Stimulated activated CD8-positive, alpha-beta memory T cell treated with anti-CD3 and anti-CD28 coated beads, Interleukin-4, amount 100 ng/mL, for 1 hour (primary cell): Measurements from ENCODE around the gene ITGB1BP2.
A peak's percentile ranks its signal among the peaks of the same experiment; 100 is the strongest.
"Not testable (repeated sequence)": the region's sequence is repeated elsewhere in the genome, so short reads cannot be mapped to it uniquely, and the experiment has no call there.

Source experiments
- DNase-seq, 2 donors: peaks; one replicate each; pipeline ENCODE4 v3.0.0-alpha.2; 2020; ENCODE audit warnings: low read depth in 2 of 2, low spot score in 1 of 2

The ITGB1BP2 gene

DNA sequence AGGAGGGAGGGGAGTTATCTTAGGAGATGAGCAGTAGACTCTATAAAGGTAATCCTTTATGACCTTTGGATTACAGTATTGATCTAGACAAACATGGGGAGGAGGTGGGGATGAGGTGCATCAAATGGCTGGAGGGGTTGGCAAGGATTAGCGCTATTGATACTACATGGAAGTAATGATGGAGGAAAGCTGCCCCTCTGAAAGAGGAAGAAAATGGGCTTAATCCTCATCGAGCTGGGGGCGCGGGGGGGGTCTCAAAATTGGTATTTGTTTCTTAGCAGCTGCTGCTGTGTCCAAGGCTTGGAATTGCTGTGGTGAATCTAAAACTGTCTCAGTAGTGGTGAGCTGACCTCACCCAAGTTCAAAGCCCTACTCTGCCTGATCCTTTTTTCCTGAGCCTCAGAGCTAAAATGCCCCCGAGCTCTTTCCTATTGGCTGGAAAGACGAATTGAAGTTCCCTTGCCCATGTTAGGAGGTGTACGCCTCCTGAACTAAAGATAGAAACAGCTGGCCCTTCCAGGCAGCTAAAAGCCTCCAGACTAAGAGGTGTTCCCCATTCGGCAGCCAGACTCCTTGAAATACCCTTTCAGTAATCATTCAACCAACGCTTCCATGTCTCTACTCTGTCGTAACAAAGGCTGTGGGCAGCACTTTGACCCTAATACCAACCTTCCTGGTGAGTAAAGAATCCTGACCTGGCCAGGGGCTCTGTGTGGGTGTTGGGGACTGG is at the start of gene ITGB1BP2:
Gene ITGB1BP2 (plus strand): TSS at position 556 of the 730 bp plus-strand sequence. CDS start 57 bp downstream, at position 613.
- DNase-seq: no peak

DNA sequence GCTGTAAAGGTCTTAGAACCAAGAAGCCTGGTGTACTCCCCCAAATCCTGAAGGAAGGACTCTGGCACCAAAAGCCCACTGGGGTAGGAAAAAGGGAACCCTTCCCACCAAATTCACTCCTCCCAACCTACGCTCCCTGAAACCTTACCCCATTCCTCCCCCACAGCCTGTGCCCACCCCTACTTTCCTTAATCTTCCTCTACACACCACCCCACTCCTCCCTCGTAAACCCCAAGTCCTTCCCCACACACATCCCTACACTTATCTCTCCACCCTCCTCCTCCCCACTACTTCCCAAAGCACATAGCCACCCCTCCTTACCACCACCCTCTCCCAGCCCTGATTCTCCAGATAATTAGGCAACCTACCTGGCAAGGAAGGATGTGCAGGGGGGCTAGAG is 49.3 kb upstream of the ITGB1BP2 start:
- DNase-seq: no peak

DNA sequence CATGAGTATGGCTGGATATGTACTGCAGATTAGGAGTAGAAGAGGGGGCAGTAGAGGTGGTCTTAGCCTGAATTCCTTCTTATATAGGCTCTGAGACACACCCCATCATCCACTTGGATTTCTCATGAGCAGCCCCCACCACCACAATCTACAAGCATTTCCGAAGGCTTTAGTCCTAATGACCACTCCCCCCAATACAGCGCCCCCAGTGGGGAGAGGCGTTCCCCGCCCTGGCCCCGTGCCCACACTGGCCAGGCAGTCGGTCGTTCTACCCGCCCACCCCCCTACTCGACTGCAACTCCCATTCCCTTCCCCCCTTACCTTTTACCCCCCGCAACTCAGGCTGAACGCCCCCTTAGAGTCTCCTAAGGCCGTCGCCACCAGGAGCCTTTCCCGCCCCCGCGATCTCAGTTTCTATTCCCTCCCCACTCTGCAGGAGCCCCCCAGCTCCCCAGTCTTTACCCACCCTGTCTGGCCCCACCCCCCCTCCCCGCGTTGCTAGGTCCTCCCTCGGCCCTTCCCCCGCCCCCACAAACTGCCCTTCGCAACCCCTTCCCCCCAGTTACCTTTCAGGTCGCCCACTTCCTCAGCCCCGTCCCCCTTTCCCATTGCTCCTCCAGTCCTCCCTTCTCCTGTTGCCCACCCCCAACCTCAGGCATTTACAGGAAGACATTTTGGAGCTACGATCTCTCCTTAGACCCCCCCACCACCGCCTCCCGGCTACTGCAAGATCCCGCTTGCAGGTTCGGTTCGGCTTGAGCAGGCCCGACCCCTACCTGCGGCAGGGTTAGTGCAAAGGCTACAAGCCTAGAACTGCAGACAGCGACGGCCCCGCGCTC is 48.1 kb upstream of the ITGB1BP2 start:
- DNase-seq: no peak

DNA sequence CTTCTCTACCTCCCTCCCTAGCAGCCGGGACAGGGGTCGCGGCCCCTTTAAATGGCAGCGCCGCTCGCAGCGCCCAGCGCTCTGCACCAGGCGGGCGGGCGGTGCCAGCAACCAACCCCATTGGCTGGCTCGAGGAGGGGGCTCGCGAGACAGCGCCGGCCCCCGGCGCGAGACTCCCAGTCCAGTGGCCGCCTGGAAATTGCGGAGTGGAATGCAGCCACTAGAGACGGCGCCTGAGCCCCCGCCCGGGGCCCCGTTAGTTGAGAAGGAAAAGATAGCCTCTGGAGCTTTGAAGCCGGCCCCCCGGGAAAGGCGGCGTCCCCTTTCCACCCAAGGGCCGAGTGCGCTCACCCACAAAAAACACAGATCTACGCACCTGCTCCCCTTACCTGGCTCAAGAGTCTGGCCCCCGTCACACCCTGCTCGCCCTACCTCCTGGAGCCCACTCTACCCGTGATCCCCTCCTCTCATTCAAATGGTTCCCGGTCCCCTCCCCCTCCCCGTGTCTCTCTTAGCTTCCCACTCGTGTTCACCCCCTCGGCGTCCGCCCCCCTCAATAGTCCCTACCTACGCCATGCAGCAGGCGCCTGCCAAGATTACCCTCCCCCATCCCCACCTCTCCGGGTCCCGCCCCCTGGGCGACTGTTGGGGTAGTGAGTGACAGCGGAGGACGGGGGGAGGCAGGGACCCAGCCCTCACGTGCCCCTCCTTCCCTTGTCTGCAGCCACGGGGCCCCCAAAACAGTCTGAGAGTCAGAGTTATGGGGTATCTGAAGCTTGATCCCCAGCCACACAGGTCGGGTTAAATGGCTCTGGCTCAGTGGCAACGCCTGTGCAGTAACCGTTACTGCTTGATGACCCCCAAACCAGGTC is 47.2 kb upstream of the ITGB1BP2 start, which contains the start of gene ZMYM3:
Gene ZMYM3 (minus strand): TSS at position 49 of the 872 bp plus-strand sequence. CDS start 885 bp downstream, outside the sequence.
- peak; percentile 52 to 53 for DNase-seq

DNA sequence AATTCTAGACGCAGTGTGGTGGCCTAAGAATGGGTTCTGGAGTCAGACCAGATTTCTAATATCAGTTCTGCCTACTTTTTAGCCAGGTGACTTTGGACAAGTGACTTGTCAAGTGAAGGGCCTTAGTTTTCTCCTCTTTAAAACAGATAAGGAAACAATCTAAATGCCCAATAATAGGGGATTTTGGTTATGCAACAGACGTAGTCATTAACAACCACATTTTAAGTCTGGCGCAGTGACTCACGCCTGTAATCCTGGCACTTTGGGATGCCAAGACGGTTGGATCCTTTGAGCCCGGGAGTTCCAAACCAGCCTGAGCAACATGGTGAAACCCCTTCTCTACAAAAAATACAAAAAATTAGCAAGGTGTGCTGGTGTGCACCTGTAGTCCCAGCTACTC is 45.5 kb upstream of the ITGB1BP2 start:
- DNase-seq: no peak

DNA sequence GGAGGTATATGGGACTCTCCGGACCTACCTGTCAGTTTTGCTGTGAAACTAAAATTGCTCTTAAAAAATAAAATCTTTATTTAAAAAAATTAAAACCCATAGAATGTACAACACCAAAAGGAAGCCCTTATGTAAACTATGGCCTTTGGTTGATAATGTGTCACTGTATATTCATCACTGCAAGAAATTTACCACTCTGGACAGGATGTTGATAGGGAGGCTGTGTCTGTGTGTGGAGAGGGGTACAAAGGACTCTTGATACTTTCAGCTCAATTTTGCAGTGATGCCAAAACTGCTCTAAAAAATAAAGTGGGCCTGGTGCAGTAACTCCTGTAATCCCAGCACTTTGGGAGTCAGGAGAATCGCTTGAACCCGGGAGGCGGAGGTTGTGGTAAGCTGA is 44.7 kb upstream of the ITGB1BP2 start:
- no peak for DNase-seq

DNA sequence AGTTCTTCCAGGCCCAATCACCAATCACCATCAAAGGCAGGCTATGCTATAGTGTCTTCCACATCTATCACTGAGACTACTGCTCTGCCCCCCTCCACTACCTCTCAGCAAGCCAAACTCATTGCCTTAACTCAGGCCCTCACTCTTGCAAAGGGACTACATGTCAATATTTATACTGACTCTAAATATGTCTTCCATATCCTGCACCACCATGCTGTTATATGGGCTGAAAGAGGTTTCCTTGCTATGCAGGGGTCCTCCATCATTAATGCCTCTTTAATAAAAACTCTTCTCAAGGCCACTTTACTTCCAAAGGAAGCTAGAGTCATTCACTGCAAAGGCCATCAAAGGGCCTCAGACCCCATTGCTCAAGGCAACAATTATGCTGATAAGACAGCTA is 32.9 kb upstream of the ITGB1BP2 start:
- DNase-seq: not testable (repeated sequence)

DNA sequence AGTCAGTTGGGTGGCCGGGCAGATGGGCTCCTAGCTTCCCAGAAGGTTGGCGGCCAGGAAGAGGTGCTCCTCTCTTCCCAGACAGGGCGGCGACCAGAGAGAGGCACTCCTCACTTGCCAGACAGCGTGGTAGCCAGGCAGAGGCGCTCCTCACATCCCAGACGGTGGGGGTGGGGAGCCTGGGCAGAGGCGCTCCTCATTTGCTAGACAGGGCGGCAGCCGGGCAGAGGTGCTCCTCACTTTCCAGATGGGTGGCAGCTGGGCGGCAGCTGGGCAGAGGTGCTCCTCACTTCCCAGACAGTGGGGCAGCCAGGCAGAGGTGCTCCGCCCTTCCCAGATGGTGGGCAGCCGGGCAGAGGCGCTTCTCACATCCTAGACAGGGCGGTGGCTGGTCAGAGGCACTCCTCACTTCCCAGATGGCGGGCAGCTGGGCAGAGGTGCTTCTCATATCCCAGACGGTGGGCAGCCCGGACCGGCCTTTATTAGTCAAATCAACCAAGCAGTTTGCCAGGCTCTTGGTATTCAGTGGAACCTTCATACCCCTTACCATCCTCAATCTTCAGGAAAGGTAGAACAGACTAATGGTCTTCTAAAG is 31.7 kb upstream of the ITGB1BP2 start:
- no peak for DNase-seq

DNA sequence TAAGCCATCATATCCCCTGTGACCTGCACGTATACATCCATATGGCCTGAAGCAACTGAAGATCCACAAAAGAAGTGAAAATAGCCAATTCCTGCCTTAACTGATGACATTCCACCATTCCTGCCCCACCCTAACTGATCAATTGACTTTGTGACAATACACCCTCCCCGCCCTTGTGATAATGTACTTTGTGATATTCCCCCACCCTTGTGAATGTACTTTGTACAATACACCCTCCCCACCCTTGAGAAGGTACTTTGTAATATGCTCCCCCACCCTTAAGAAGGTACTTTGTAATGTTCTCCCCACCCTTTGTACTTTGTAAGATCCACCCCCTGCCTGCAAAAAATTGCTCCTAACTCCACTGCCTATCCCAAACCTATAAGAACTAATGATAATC is 29.2 kb upstream of the ITGB1BP2 start:
- not testable (repeated sequence) for DNase-seq

DNA sequence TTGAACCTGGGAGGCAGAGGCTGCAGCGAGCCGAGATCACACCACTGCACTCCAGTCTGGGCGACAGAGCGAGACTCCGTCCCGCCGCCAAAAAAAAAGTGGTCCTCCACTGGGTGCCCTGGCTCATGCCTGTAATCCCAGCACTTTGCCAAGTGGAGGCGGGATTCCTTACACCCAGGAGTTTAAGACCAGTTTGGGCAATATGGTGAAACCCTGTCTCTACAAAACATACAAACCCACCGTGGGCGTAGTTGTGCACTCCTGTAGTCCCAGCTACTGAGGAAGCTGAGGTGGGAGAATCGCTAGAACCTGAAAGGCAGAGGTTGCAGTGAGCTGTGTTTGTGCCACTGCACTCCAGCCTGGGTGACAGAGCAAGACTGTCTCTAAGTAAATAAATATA is 20.2 kb upstream of the ITGB1BP2 start:
- DNase-seq: not testable (repeated sequence)

DNA sequence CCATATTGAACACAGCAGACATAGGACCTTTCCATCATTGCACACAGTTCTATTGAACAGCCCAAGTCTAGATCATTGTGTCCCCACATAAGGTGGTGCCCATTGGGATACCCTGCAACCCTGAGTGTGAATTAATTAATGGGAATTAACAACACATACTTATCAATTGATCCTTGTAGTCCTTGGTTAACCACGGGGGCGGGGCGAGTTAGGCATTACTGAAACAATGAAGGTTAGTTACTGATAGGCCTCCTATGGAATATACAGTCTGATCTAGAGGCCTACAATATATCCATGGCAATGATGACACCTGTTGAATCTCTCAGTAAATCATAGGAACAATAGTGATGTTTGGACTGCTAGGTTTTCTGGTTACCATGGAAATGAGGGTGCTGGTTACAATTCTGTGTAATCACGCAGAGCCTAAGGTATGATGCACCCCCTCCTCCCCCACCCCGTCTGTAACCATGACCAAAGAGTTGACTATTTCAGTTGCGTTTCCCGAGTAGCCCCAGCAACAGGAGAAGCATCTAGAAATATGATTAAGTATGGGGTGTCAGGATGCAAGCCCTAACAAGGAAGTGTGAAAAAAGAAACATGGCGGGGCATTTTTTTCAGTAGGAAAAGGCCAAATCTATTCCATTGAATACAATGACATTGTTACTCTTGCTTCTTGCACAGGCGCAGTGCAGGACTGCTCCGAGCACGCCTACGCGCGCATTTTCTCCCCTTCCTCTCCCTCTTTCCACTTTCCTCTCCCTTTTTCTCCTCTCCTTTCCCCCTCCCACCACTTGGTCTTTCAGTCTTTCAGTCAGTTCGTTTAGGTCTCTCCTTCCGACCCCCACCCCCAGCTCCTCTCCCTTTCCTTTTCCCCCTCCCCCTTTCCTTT is 18.8 kb upstream of the ITGB1BP2 start:
- no peak for DNase-seq

DNA sequence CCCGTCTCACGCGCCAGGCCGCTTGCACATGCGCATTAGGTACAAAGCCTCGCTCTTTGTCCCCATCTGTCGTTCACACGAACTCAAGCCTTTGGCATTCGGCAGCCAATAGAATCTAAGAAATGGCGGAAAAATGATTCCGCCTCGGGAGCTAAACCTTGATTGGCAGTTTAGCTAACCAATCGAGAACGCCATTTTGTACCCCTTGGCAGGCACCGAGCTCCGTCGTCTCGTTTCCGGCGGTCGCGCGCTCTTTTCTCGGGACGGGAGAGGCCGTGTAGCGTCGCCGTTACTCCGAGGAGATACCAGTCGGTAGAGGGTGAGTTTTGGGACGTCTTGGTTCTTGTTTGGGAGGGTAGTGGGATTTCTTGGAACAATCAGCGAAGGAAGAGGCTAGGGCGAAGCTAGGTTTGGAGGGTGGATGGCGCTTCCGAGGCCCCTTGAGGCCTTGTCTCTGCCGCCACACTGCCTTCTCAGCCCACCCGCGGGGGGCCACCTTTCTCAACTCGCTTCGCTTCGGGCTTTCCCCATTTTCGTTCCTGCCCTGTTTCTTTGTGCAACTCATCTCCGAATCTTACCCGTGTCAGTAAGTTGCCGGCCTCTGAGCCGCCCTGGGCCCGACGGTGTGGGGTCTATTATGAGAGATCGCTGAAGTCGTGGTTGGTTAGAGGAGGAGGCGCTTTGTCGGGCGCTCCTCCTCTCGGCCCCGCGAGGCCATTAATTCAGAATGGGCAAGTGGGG is 18.0 kb upstream of the ITGB1BP2 start, which contains the start of gene NONO:
Gene NONO (plus strand): TSS at position 233 of the 741 bp plus-strand sequence. CDS start 7,003 bp downstream, outside the sequence.
- peak; percentile 38 to 56 for DNase-seq

DNA sequence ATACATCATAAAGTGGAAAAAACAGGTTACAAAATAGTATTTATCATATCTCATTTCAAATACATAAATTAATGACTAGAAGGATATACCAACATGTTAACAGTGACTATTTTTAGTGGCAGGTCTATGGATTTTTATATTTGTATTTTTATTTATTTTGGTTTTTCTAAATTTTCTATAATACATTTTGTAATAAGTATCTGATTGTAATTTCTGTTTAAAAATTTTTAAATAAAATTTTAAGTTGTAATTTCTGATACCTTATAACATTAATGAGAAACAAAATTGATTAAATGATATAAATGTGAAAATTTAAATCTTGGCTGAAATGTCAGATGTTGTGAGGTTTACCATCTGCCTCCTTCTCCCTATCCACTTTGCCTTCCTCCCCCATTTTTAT is 15.6 kb upstream of the ITGB1BP2 start:
- no peak for DNase-seq

DNA sequence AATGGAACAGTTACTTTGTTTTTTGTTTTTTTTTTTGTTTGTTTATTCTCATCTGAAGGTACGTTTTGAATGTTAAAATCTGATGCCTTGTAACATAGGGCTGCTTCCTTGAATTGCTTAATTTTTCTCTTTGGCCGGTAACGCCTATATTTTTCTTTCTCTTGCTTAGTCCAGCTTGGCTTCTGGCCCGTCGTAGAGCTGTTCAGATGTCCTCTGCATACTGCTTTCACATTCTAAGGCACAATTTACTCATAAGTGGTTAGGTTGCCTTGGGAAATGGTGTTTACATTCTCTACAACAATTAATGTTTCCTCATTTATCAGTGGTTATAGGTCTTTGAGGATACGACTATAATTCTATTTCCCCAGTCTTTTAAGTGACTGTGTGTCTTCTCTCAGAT is 10.2 kb upstream of the ITGB1BP2 start:
- DNase-seq: no peak

DNA sequence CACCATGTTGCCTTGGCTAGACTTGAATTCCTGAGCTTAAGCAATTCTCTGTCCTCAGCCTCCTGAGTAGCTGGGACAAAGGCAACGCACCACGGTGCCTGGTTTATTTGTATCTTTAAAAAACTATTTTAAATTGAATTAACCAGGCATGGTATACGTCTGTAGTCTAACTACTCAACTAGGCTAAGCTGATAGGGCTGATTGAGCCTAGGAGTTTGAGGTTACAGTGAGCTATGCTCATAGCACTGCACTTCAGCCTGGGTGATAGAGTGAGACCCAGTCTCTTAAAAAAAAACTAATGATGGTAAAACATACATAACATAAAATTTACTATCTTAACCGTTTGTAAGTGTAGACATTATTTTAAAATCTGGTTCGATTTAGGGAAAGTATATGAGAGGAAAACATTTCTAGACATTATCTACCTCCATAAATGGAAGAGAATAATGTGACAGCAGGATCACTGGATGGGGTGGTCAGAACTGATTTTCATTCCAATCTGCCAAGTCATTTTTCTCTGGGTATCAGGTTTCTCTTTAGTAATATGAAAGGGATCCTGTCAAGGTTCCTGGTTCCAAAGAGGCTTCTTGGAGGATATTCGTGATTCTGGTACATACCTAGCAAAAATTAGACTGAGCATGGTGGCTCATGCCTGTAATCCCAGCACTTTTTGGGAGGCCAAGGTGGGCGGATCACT is 8.7 kb upstream of the ITGB1BP2 start:
- DNase-seq: no peak

DNA sequence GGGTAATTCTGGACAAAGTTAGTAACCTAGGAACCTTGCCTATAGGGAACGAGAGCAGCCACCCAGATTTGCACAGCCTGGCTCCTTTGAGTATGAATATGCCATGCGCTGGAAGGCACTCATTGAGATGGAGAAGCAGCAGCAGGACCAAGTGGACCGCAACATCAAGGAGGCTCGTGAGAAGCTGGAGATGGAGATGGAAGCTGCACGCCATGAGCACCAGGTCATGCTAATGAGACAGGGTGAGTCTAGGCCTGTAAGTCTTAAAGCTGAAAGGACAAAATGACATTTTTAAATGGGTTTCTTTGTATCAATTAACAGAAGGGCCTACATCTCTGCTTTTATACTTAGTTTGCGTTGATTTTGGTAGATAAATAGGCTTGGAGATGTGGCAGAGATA is 4.7 kb upstream of the ITGB1BP2 start:
- DNase-seq: no peak

DNA sequence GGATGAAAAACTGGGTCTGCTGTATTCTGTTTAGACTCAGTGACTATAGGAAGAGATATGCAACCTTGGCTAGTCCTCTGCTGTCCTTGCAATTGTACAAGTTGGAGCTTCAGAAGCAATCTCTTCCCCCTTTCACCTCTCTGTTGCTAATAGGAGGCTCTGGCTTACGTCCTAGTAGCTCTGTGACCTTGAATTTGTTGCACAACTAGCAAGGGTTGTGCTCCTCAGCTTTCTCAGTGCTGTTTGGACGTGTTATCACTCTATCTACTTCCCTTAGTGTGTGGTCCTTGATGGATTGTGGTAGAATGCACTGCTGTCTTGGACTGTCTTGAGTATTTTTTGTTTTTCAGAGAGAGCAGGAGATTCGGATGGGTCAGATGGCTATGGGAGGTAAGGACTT is 3.4 kb upstream of the ITGB1BP2 start:
- no peak for DNase-seq

DNA sequence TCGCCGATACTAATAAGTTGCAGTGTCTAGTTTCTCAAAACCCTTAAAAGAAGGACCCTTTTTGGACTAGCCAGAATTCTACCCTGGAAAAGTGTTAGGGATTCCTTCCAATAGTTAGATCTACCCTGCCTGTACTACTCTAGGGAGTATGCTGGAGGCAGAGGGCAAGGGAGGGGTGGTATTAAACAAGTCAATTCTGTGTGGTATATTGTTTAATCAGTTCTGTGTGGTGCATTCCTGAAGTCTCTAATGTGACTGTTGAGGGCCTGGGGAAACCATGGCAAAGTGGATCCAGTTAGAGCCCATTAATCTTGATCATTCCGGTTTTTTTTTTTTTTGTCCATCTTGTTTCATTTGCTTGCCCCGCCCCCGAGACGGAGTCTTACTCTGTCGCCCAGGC is 1.5 kb upstream of the ITGB1BP2 start:
- not testable (repeated sequence) for DNase-seq
